Ishikawa (cell line): Measurements from ENCODE around the gene GTF3C5.

Source experiments
- CEBPB ChIP-seq: IDR thresholded peaks from 2 replicates; pipeline ENCODE4 v1.6.1; 2012
- CREB1 ChIP-seq: IDR thresholded peaks from 2 replicates; pipeline ENCODE4 v1.6.1; 2012; ENCODE audit warnings: low read depth
- EGR1 ChIP-seq: IDR thresholded peaks from 2 replicates; pipeline ENCODE4 v1.6.1; 2012
- EP300 ChIP-seq: IDR thresholded peaks from 2 replicates; pipeline ENCODE4 v1.6.1; 2012; ENCODE audit warnings: borderline replicate concordance
- FOXM1 ChIP-seq: IDR thresholded peaks from 2 replicates; pipeline ENCODE4 v1.6.1; 2012; ENCODE audit warnings: low read depth, borderline replicate concordance
- NFIC ChIP-seq: IDR thresholded peaks from 2 replicates; pipeline ENCODE4 v1.6.1; 2012
- RAD21 ChIP-seq: IDR thresholded peaks from 2 replicates; pipeline ENCODE4 v1.6.1; 2012; ENCODE audit warnings: low read depth
- TAF1 ChIP-seq: IDR thresholded peaks from 2 replicates; pipeline ENCODE4 v1.6.1; 2012; ENCODE audit warnings: low read depth, mild to moderate bottlenecking
- TCF12 ChIP-seq: IDR thresholded peaks from 2 replicates; pipeline ENCODE4 v1.6.1; 2012; ENCODE audit warnings: low read depth
- TEAD4 ChIP-seq: IDR thresholded peaks from 2 replicates; pipeline ENCODE4 v1.6.1; 2012
- YY1 ChIP-seq: IDR thresholded peaks from 2 replicates; pipeline ENCODE4 v1.6.1; 2012; ENCODE audit warnings: low read depth
- ZBTB7A ChIP-seq: IDR thresholded peaks from 2 replicates; pipeline ENCODE4 v1.6.1; 2012; ENCODE audit warnings: low read depth
- TF ChIP-seq, protein P1 (sequence below): IDR thresholded peaks from 2 replicates; pipeline ENCODE4 v1.6.1; 2012; ENCODE audit warnings: low read depth, mild to moderate bottlenecking
- TF ChIP-seq, protein P2 (sequence below): IDR thresholded peaks from 2 replicates; pipeline ENCODE4 v1.6.1; 2012
- TF ChIP-seq, protein P3 (sequence below): IDR thresholded peaks from 2 replicates; pipeline ENCODE4 v1.6.1; 2012

The GTF3C5 gene

DNA sequence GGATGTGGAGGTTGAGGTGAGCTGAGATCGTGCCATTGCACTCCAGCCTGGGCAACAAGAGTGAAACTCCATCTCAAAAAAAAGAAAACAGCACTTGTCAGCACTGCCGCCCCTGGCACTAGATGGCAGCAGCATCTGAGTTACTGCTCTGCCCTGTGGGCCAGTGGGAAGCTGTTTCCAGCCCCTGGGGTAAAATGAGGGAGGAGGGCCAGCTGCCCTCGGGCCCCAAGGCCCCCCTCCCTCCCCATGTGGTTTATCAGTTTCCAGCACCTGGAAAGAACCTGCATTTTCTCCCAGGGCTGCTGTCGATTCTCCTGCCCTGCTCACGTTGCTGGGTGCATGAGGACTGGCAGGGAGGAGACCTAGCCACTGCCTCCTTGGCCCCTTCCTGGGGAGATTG is 17.8 kb downstream of the GTF3C5 start:
- TF ChIP-seq, protein P1, sequence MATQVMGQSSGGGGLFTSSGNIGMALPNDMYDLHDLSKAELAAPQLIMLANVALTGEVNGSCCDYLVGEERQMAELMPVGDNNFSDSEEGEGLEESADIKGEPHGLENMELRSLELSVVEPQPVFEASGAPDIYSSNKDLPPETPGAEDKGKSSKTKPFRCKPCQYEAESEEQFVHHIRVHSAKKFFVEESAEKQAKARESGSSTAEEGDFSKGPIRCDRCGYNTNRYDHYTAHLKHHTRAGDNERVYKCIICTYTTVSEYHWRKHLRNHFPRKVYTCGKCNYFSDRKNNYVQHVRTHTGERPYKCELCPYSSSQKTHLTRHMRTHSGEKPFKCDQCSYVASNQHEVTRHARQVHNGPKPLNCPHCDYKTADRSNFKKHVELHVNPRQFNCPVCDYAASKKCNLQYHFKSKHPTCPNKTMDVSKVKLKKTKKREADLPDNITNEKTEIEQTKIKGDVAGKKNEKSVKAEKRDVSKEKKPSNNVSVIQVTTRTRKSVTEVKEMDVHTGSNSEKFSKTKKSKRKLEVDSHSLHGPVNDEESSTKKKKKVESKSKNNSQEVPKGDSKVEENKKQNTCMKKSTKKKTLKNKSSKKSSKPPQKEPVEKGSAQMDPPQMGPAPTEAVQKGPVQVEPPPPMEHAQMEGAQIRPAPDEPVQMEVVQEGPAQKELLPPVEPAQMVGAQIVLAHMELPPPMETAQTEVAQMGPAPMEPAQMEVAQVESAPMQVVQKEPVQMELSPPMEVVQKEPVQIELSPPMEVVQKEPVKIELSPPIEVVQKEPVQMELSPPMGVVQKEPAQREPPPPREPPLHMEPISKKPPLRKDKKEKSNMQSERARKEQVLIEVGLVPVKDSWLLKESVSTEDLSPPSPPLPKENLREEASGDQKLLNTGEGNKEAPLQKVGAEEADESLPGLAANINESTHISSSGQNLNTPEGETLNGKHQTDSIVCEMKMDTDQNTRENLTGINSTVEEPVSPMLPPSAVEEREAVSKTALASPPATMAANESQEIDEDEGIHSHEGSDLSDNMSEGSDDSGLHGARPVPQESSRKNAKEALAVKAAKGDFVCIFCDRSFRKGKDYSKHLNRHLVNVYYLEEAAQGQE, result no peak
- peak; percentile 25; the same call in 1 of the 2 replicates for TF ChIP-seq RAD21

DNA sequence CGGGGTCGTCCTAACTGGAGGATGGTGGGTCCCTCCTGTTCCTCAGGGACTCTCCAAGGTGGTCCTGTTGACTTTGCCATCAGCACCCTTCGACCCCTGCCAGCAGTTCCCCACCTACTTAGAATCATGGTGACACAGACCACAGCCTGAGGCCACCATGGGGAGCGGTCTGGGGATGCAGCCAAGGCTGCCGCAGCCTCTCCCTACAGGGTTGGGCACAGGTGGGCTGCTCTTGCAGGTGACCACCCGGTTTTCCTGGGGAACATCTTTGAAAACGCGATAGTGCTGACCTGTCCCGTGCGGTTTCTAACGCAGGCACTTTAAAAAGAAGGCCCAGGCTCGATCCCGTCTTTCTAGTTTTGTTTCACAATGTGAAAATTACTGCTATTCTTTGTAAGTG is 18.2 kb downstream of the GTF3C5 start:
- TF ChIP-seq RAD21 (no peak), FOXM1 (no peak), TEAD4 (no peak), CEBPB (no peak), TCF12 (no peak), YY1 (no peak), NFIC (no peak), EGR1 (no peak), ZBTB7A (no peak), CREB1 (no peak), TAF1 (no peak), EP300 (no peak)
- TF ChIP-seq, protein P2, sequence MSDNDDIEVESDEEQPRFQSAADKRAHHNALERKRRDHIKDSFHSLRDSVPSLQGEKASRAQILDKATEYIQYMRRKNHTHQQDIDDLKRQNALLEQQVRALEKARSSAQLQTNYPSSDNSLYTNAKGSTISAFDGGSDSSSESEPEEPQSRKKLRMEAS, result no peak
- TF ChIP-seq, protein P1, result no peak
- TF ChIP-seq, protein P3, sequence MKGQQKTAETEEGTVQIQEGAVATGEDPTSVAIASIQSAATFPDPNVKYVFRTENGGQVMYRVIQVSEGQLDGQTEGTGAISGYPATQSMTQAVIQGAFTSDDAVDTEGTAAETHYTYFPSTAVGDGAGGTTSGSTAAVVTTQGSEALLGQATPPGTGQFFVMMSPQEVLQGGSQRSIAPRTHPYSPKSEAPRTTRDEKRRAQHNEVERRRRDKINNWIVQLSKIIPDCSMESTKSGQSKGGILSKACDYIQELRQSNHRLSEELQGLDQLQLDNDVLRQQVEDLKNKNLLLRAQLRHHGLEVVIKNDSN, result no peak

DNA sequence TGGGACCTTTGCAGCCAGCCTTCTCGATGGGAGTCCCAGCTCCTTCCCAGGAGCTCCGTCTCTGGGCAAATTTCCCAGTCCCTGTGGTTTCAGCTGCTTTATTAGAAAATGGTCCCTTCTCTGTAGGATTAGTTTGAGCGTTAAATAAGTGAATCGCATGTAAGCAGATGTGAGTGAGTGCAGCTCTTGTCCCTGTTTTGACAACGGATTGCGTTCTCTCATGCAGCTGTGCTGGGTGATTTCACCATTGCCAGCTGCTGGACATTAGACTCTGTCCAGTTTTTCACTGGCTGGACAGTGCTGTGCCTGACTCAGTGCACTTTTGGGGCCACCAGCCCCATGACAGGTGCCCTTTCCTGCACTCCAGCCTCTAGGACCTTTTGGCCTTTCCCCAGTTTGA is 19.3 kb downstream of the GTF3C5 start:
- TF ChIP-seq CEBPB (no peak), NFIC (0 out of 2 replicates have a peak, but pooled peaks have one; percentile 16)

DNA sequence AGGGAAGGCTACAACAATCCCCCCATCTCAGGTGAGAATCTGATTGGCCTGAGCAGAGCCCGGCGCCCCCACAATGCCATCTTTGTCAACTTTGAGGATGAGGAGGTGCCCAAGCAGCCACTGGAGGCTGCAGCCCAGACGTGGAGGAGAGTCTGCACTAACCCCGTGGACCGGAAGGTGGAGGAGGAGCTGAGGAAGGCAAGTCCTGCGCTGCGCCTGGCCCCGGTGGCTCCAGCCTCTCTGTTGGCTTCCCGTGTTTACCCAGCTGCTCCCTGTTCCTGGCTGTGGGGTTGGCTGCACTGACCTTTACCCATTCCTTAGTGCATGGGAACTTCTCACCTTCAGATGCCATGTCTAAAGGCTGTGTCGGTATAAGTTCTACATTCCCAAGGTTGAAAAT is 20.0 kb downstream of the GTF3C5 start:
- TF ChIP-seq, protein P1, result no peak
- no peak for TF ChIP-seq ZBTB7A
- TF ChIP-seq YY1, result no peak
- no peak for TF ChIP-seq CREB1
- TF ChIP-seq NFIC, result no peak
- no peak for TF ChIP-seq RAD21
- no peak for TF ChIP-seq TEAD4
- TF ChIP-seq, protein P2, result no peak
- no peak for TF ChIP-seq EGR1

DNA sequence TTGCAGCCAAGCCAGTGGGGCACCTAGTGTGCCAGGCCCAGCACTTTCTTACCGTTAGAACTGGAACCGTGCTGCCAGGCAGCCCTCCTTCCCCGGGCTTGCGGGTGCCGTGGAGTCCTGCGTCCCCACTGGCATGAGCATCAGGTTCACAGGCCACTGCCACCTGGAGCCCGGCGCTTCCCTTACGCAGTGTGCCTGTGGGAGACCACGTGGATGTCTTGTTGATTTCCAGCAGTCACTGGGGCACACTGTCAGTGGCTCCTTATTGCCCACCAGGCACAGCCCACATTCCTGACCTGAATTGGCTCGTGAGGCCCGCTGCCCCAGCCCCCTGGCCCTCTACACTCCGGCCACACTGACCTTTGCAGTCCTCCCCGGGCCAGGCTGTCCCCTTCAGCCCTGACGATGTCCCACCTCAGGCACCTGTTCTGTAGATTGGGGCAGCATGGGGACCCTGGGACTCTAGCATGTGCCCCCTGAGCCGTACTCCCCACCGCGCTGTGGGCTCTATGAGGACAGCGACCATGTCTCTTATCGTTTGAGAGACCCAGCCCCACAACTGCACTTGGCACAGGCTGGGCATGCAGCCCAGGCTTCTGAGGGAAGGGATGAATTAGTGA is 20.6 kb downstream of the GTF3C5 start:
- no peak for TF ChIP-seq TAF1
- no peak for TF ChIP-seq TCF12
- TF ChIP-seq, protein P1, result no peak
- TF ChIP-seq, protein P3, result no peak
- TF ChIP-seq TEAD4, result no peak
- no peak for TF ChIP-seq CREB1
- TF ChIP-seq FOXM1, result no peak
- TF ChIP-seq RAD21, result no peak
